Measurements from ENCODE around the gene THAP5. TPM values are rescaled to one million over a fixed set of nuclear protein-coding genes. Genes with fewer than 3 reads are reported as not detected.

Gene THAP5
- total RNA-seq, 2 experiments from 2014 or later, result 23.5 to 33.8 TPM

- no peak overlapping the region for H3K4me2 ChIP-seq (ENCODE audit: low read length)
- H3K36me3 ChIP-seq (ENCODE audit: insufficient read depth, low read length), result no peaks in the 10 kb centered on the region
- no peaks in the 10 kb centered on the region for H4K20me1 ChIP-seq (ENCODE audit: insufficient read depth, low read length)
- H3K4me3 ChIP-seq (ENCODE audit: low read depth, low read length, poor library complexity, severe bottlenecking), result no peak overlapping the region
- ChIA-PET CTCF (ENCODE audit: unreplicated experiment) (no interaction called here), POLR2A (no interaction called here)
- no peaks in the 10 kb centered on the region for H3K9me2 ChIP-seq (ENCODE audit: insufficient read depth, low read length)
- no TSS peak for BruUV-seq (replicated peaks)
- H2AFZ ChIP-seq (ENCODE audit: low read length), result no peak overlapping the region
- intact Hi-C loops (cut with micrococcal nuclease; ENCODE audit: unreplicated experiment), result no loop called here
- H3K27ac ChIP-seq (ENCODE audit: low read depth, low read length, poor library complexity, severe bottlenecking), result no peak overlapping the region
- no peaks in the 10 kb centered on the region for H3K79me2 ChIP-seq (ENCODE audit: insufficient read depth, low read depth, low read length)
- H3K4me1 ChIP-seq (ENCODE audit: insufficient read depth, low read length, poor library complexity, severe bottlenecking), result no peaks in the 10 kb centered on the region
- no peak for TF ChIP-seq EZH2phosphoT487 (IDR thresholded peaks at IDR 0.05; ENCODE audit: borderline replicate concordance, low read depth, low read length)
- no peak for TF ChIP-seq CTCF (conservative IDR thresholded peaks at IDR 0.05; ENCODE audit: low read length)
- no peaks in the 10 kb centered on the region for H3K9me3 ChIP-seq (ENCODE audit: low read length)
- DNase-seq (ENCODE audit: low spot score), result no peak
These were observed 19.7 kb upstream of the THAP5 start for GRCh38 chr7:108589199-108589598.

- Histone ChIP-seq H3K79me2 (ENCODE audit: insufficient read depth, low read depth, low read length) (no peaks in the 10 kb centered on the region), H3K4me3 (ENCODE audit: low read depth, low read length, poor library complexity, severe bottlenecking) (no peak overlapping the region)
- BruUV-seq (replicated peaks), result no TSS peak
These were observed 16.8 kb upstream of the THAP5 start for GRCh38 chr7:108586274-108586710.

More at GRCh38 chr7:108586274-108586710, 16.8 kb upstream of the THAP5 start:
- Histone ChIP-seq H3K9me3 (ENCODE audit: low read length) (no peaks in the 10 kb centered on the region), H3K4me1 (ENCODE audit: insufficient read depth, low read length, poor library complexity, severe bottlenecking) (no peaks in the 10 kb centered on the region), H3K9me2 (ENCODE audit: insufficient read depth, low read length) (no peaks in the 10 kb centered on the region), H3K27ac (ENCODE audit: low read depth, low read length, poor library complexity, severe bottlenecking) (no peak overlapping the region), H3K4me2 (ENCODE audit: low read length) (no peak overlapping the region), H3K36me3 (ENCODE audit: insufficient read depth, low read length) (no peaks in the 10 kb centered on the region), H2AFZ (ENCODE audit: low read length) (no peak overlapping the region), H4K20me1 (ENCODE audit: insufficient read depth, low read length) (no peaks in the 10 kb centered on the region)
- TF ChIP-seq CTCF (conservative IDR thresholded peaks at IDR 0.05; ENCODE audit: low read length), result no peak
- TF ChIP-seq EZH2phosphoT487 (IDR thresholded peaks at IDR 0.05; ENCODE audit: borderline replicate concordance, low read depth, low read length), result no peak
- POLR2A ChIA-PET, result interaction anchor here (0.6 to 1.1 kb wide), 2 partner anchors 11 to 327 kb away, joined by 3 to 4 read pairs; no protein-coding TSS in a partner anchor
- no peak for DNase-seq (ENCODE audit: low spot score)
- intact Hi-C loops (cut with micrococcal nuclease; ENCODE audit: unreplicated experiment), result no loop called here
- CTCF ChIA-PET (ENCODE audit: unreplicated experiment), result no interaction called here
